GM12878 (cell line): Measurements from ENCODE around the gene OPN1MW3. TPM values are rescaled to one million over a fixed set of nuclear protein-coding genes. Genes with fewer than 3 reads are reported as not detected.

ENCODE experiments used
- ATF2 ChIP-seq: IDR thresholded peaks from 2 replicates; pipeline ENCODE4 v1.6.1; 2012; ENCODE audit warnings: low read length, inconsistent platforms
- BACH1 ChIP-seq: fragments of 450-650 bp; IDR thresholded peaks from 2 replicates; pipeline ENCODE4 v1.6.1; 2017; ENCODE audit warnings: mild to moderate bottlenecking, borderline replicate concordance
- GABPA ChIP-seq: IDR thresholded peaks from 2 replicates; pipeline ENCODE4 v1.6.1; 2014; ENCODE audit warnings: antibody characterized with exemption, low read depth, mild to moderate bottlenecking, inconsistent platforms
- MTA3 ChIP-seq: IDR thresholded peaks from 2 replicates; pipeline ENCODE4 v1.6.1; 2012; ENCODE audit warnings: low read length, inconsistent platforms, borderline replicate concordance
- PAX5 ChIP-seq: IDR thresholded peaks from 2 replicates; pipeline ENCODE4 v1.6.1; 2011; ENCODE audit warnings: low read depth, low read length, borderline replicate concordance
- RELB ChIP-seq: fragments of 450-650 bp; IDR thresholded peaks from 2 replicates; pipeline ENCODE4 v1.6.1; 2017; ENCODE audit warnings: low read depth, mild to moderate bottlenecking, moderate library complexity
- ZBTB4 ChIP-seq: fragments of 450-650 bp; formaldehyde crosslinking; IDR thresholded peaks from 2 replicates; pipeline ENCODE4 v1.4.0; 2022; ENCODE audit warnings: mild to moderate bottlenecking, moderate library complexity
- ZBTB40 ChIP-seq: fragments of 450-650 bp; IDR thresholded peaks from 2 replicates; pipeline ENCODE4 v1.6.1; 2016; ENCODE audit warnings: mild to moderate bottlenecking, moderate library complexity, borderline replicate concordance
- ZNF384 ChIP-seq: IDR thresholded peaks from 2 replicates; pipeline ENCODE4 v1.6.1; 2012; ENCODE audit warnings: low read depth, mild to moderate bottlenecking, low read length, improper control_type of control experiment, borderline replicate concordance
- ZZZ3 ChIP-seq: IDR thresholded peaks from 2 replicates; pipeline ENCODE4 v1.6.1; 2011; ENCODE audit warnings: low read depth; ENCODE audit not compliant: control insufficient read depth, insufficient read length
- polyA plus RNA-seq, 11 experiments: library from polyadenylated mRNA; depleted of rRNA in 4 of 11; unstranded in 6 of 11; stranded (reverse) in 5 of 11; fragments of >200 nt; fragmentation: Nextera tagmentation in 4 of 11; fragmentation: Illumina TruSeq in 1 of 11; extraction: Ambion mirVana in 4 of 11; extraction: Trizol in 1 of 11; gene quantifications; 1 replicate in 1 of 11; 2 replicates in 10 of 11; pipeline versions ENCODE4 v1.2.1 to v1.2.3, GENCODE V29; 2011 to 2016; ENCODE audit warnings: inconsistent platforms in 2 of 11, missing spikeins in 2 of 11, low read depth in 1 of 11
- total RNA-seq, 4 experiments: library from RNA; depleted of rRNA in 3 of 4; stranded (reverse); fragments of >200 nt in 3 of 4; fragmentation: Illumina TruSeq in 1 of 4; extraction: Trizol in 1 of 4; gene quantifications; 2 replicates each; pipeline versions ENCODE4 v1.2.1 to v1.2.3, GENCODE V29; 2013 to 2021

Gene OPN1MW3
- total and polyA plus RNA-seq, 10 of the 15 experiments (the other 5 are each of a cell fraction or from before 2014, with no cell fraction given): not detected

GRCh38 chrX:154304846-154305245, 47.5 kb downstream of the OPN1MW3 start (continued):
- no peak for TF ChIP-seq ZBTB4
- no peak for TF ChIP-seq RELB
- no peak for TF ChIP-seq PAX5
- no peak for TF ChIP-seq MTA3
- no peak for TF ChIP-seq ZBTB40
- no peak for TF ChIP-seq ZNF384
- TF ChIP-seq ATF2: no peak
- no peak for TF ChIP-seq GABPA
- no peak for TF ChIP-seq BACH1
- no peak for TF ChIP-seq ZZZ3
